Mucosa of descending colon (tissue), 3 donors: ENCODE measurements around the gene ELP5. TPM values are rescaled to one million over a fixed set of nuclear protein-coding genes. Genes with fewer than 3 reads are reported as not detected.
"Not testable (repeated sequence)": the region's sequence is repeated elsewhere in the genome, so short reads cannot be mapped to it uniquely, and the experiment has no call there.

Experiments used
- ATAC-seq: fragments of 200-7000 bp; cut with Tn5 transposase; one replicate; pipeline ENCODE4 v1.9.1; 2020; ENCODE audit warnings: mild to moderate bottlenecking, moderate library complexity
- DNase-seq, 3 donors: peaks; one replicate each; pipeline ENCODE4 v3.0.0-alpha.2; 2020
- H3K36me3 ChIP-seq: fragments of 200-600 bp; one replicate; pipeline ENCODE4 v1.8.0; 2021; ENCODE audit warnings: low read depth, mild to moderate bottlenecking
- H3K4me1 ChIP-seq: fragments of 200-600 bp; one replicate; pipeline ENCODE4 v1.8.0; 2021; ENCODE audit warnings: low read depth, mild to moderate bottlenecking
- H3K4me3 ChIP-seq: fragments of 200-600 bp; one replicate; pipeline ENCODE4 v1.8.0; 2021; ENCODE audit warnings: mild to moderate bottlenecking
- H3K9me3 ChIP-seq: fragments of 200-600 bp; one replicate; pipeline ENCODE4 v1.8.0; 2021; ENCODE audit warnings: mild to moderate bottlenecking
- intact Hi-C, 2 donors: fragments of 100-400 bp; cut with DNase I in 1 of 2; cut with micrococcal nuclease in 1 of 2; formaldehyde crosslinking; loops; one replicate each; pipeline versions ENCODE4 v1.11.0 to v1.11.1; 2022; cut with DNase I, micrococcal nuclease
- total RNA-seq, 3 donors: library from RNA; stranded (reverse); fragmentation: NEBNext Ultra II Directional in 2 of 3; extraction: Animal tissue kit (Norgen Biotek cat#: 25700) in 2 of 3; gene quantifications; one replicate each; pipeline versions ENCODE4 v1.2.1 to v1.2.4, GENCODE V29; 2021 to 2023
- TF ChIP-seq, protein P1 (sequence below): fragments of 200-600 bp; IDR thresholded peaks from one replicate; pipeline ENCODE4 v1.8.0; 2022; ENCODE audit warnings: antibody characterized with exemption, mild to moderate bottlenecking
- donor health status: DM: no; HTN: no; CAD: no; lungs with moderate emphysema.
- donor health status: DM: no; HTN: no; CAD: no.
- donor health status: DM: no; HTN: yes; CAD: no.

The ELP5 gene
- total RNA-seq, 3 donors from 2014 or later, result 34.9 to 45.6 (median 42.2) TPM

DNA sequence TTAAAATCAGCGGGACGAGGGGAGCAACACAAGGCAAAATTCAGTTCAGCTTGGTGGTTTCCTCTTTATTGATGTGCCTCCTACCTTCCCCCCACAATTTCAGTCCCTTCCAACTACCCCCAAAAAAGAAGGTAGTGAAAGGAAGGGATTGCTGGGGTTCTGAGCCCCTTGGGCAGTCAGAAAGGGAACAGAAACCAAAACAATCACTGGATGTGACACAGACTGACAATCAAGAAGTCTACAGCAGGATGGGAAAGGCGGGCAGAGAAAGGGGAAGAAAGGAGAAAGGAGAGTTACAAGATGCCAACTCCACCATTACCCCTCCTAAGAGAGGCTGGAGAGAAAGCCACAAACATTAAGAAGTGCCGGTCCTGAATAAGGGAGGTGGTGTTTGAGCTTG, 11.6 kb upstream of the ELP5 start:
- peaks cover 3% of the 10 kb centered on the region for H3K36me3 ChIP-seq
- H3K4me1 ChIP-seq, result peaks cover 26% of the 10 kb centered on the region
- no peaks in the 10 kb centered on the region for H3K9me3 ChIP-seq
- TF ChIP-seq, protein P1, sequence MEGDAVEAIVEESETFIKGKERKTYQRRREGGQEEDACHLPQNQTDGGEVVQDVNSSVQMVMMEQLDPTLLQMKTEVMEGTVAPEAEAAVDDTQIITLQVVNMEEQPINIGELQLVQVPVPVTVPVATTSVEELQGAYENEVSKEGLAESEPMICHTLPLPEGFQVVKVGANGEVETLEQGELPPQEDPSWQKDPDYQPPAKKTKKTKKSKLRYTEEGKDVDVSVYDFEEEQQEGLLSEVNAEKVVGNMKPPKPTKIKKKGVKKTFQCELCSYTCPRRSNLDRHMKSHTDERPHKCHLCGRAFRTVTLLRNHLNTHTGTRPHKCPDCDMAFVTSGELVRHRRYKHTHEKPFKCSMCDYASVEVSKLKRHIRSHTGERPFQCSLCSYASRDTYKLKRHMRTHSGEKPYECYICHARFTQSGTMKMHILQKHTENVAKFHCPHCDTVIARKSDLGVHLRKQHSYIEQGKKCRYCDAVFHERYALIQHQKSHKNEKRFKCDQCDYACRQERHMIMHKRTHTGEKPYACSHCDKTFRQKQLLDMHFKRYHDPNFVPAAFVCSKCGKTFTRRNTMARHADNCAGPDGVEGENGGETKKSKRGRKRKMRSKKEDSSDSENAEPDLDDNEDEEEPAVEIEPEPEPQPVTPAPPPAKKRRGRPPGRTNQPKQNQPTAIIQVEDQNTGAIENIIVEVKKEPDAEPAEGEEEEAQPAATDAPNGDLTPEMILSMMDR, result no peak
- no peak for ATAC-seq
- intact Hi-C loops, result no loop called here
- no peak for DNase-seq
- no peak overlapping the region for H3K4me3 ChIP-seq

DNA sequence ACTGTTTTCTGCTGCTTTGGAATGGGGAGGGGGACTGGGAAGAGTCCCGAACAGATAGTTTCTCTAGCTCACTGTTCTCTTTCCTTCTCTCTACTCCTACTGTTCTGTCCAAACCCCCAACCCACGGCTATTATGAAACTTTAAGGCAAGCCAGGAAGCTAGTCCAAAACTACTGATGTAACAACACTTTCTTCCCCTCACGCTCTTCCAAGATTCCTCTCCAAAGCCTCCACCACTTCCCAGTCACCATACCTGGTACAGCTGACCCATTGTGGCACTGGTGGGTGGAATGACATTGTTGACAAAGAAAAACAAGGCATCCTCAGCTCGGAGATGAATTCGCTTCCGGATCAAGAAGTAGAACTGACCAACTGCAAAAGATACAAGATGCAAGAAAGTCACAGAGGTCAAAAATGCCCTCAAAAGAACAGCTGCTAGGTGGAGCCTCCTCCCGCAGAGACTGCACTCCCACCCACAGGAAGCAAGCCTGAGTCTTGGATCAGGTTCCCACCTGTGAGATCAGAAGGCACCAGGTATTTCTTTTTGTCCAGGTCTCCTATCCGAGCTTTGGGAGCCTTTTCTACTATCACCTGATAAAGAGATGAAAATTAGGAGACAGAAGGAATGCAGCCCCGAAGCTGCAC, 10.8 kb upstream of the ELP5 start:
- ATAC-seq, result no peak
- intact Hi-C loops, result no loop called here

DNA sequence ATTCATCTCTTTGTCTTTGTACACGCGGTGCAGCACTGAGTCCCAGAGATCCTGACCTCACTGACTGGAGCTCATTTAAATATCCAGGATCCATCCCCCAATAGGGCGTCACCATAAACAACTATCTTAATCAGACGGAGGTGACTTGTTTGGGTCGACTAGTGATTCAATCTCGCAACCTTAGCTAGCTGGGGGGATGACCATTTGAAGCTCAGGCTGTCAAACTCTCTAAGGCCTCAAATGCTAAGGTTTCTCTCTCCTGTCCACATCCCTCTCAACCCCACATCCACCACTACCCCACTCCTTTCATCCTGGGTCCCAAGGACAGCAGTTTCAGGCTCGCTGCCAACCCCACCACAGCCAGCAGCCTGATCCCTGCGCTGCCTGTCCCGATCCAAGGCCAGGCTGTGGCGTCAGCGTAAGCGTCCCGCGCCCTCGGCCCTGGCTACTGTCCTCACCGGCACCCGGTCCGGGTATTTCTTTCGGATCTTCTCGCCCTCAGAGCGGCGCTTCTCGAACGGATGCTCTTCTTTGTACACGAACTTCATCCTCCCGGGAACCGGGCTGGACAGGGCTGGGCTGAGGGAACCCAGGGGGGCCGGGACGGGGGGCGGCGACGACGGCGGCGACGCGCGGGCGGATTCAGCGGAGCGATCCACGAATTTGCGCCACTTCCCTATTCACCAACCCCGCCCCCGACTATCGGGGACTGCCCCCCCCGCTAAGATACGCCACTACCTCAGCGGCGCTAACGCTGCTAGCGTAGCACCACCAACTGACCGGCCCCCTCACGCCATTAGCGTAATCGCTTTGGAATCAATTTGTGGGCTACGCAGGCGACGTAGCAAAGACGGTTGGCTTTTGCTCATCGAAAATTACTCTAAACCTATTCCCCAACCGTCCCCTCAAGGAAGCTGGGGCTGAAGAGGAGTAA, 10.0 kb upstream of the ELP5 start, which contains the start of gene GABARAP:
TSS of gene GABARAP (minus strand) at position 667 of the 934 bp plus-strand sequence. CDS start at position 548, 119 bp downstream.
- peak; percentile 74 for ATAC-seq
- H3K36me3 ChIP-seq, result peaks cover 3% of the 10 kb centered on the region
- TF ChIP-seq, protein P1, result no peak
- intact Hi-C loops, result no loop called here
- DNase-seq, result peak; percentile 96 to 98 (median 97)
- no peaks in the 10 kb centered on the region for H3K9me3 ChIP-seq
- peaks cover 21% of the 10 kb centered on the region for H3K4me1 ChIP-seq
- peak within 1 kb of the TSS; percentile 70 for H3K4me3 ChIP-seq

More for the DNA sequence above, 10.8 kb upstream of the ELP5 start:
- TF ChIP-seq, protein P1, result no peak
- Histone ChIP-seq H3K4me1 (peaks cover 21% of the 10 kb centered on the region), H3K9me3 (no peaks in the 10 kb centered on the region), H3K36me3 (peaks cover 3% of the 10 kb centered on the region), H3K4me3 (peak overlapping the region; percentile 70)
- DNase-seq, result no peak

DNA sequence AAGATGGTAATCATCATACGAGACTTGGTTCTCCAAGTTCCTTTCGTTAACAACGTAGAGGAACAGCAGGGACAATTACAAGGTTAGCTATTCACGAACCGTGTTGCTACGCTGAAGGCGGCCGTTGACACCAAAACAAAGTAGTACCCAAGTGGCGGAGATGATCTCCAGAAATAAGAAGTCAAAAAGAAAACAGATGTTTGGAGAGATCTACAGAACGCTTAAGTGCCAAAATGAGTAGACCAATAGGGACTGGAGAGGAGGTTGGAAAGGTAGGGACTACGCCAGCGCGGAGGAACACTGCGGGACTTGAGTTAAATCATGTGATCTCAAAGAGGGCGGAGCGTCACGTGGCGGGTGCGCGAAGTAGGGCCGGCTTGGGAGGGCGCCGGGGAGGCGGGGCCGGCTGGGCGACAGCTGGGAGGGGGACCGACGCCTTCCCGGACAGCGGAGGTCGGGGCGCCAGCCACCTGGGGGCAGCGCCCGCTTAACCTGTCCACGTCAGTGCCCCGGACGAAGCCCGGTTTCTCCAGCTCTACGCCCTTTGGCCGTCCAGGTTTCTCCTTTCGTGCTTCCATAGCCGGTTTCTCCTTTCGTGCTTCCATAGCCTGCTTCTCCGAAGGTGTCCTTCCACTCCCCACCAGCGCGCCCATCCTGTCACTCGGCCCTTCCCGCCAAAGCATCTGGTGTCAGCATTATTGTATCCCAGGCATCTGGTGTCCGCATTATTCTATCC, 9.1 kb upstream of the ELP5 start:
- Histone ChIP-seq H3K4me3 (peak overlapping the region; percentile 70), H3K9me3 (no peaks in the 10 kb centered on the region), H3K4me1 (peaks cover 18% of the 10 kb centered on the region), H3K36me3 (peaks cover 3% of the 10 kb centered on the region)
- TF ChIP-seq, protein P1, result no peak
- ATAC-seq (peak; percentile 64), DNase-seq (peak; percentile 97 to 99 (median 97))
- intact Hi-C loops, result no loop called here

DNA sequence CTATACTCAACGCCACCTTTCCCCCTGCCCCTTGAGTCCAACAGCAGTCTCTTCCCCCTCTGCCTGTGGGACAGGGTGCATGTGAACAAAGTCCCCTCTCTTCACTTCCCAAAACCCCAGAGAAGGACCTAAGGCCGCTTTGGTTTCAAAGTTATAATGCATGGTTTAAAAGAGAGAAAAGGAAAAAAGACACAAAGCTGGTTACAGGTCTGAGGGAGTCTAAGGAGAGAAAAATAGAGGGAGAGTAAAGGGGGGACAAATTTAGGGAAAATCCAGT, 8.6 kb upstream of the ELP5 start:
- DNase-seq (no peak), ATAC-seq (no peak)
- TF ChIP-seq, protein P1, result no peak
- H3K9me3 ChIP-seq, result no peaks in the 10 kb centered on the region
- peaks cover 3% of the 10 kb centered on the region for H3K36me3 ChIP-seq
- intact Hi-C loops, result no loop called here
- peaks cover 18% of the 10 kb centered on the region for H3K4me1 ChIP-seq
- no peak overlapping the region for H3K4me3 ChIP-seq

DNA sequence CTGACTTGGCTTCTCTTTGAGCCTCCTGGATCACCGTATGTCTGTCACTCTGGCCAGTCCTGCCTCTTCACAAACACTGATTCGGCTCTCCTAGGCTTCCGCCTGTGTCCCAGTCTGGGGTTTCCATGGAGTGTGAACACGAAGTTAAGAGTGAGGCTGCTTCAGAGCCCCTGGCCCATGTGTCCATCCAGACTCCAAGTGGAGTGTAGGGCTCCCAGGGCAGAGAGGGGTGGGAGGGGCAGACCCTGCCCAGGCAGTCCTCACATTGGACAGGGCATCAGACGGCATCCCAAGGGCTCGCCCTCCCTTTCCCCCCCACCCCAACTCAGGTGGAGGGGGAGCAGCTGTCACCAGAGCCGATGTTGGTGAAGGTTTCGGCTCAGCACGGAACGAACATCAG, 8.2 kb upstream of the ELP5 start:
- peak in 1 of 3 donors; percentile 54 for DNase-seq
- H3K4me3 ChIP-seq, H3K9me3 ChIP-seq, H3K36me3 ChIP-seq, intact Hi-C loops, ATAC-seq: not testable (repeated sequence)
- peaks cover 18% of the 10 kb centered on the region for H3K4me1 ChIP-seq
